ENCODE data around the gene CYGB. TPM values are rescaled to one million over a fixed set of nuclear protein-coding genes. Genes with fewer than 3 reads are reported as not detected.

Gene CYGB
- total and polyA plus RNA-seq, 2 of the 13 experiments (the other 11 are each of a cell fraction or from before 2014, with no cell fraction given) = 18.9 to 27.1 TPM

- TF ChIP-seq HNF4G (IDR thresholded peaks at IDR 0.05; ENCODE audit: borderline replicate concordance, low read depth, low read length) (no peak), HNF4G (CRISPR knock-in tag; IDR thresholded peaks at IDR 0.05; ENCODE audit: borderline replicate concordance, low read depth) (peak; percentile 16; the same call in 1 of the 2 replicates), ESRRA (CRISPR knock-in tag; IDR thresholded peaks at IDR 0.05; ENCODE audit: low read depth) (no peak), TSC22D2 (CRISPR knock-in tag; IDR thresholded peaks at IDR 0.05; ENCODE audit: borderline replicate concordance) (peak; percentile 88; the same call in 1 of the 2 replicates), NFKBIZ (CRISPR knock-in tag; IDR thresholded peaks at IDR 0.05) (no peak), HNF4A (CRISPR knock-in tag; IDR thresholded peaks at IDR 0.05) (peak; percentile 40), MLLT10 (CRISPR knock-in tag; IDR thresholded peaks at IDR 0.05) (no peak), TMF1 (CRISPR knock-in tag; IDR thresholded peaks at IDR 0.05; ENCODE audit: low read depth) (peak; percentile 62; the same call in 1 of the 2 replicates), EZH2 (conservative IDR thresholded peaks at IDR 0.05; ENCODE audit: low read depth, low read length) (no peak), TARDBP (CRISPR knock-in tag; IDR thresholded peaks at IDR 0.05) (0 out of 2 replicates have a peak, but pooled peaks have one; percentile 14), HOXA3 (CRISPR knock-in tag; IDR thresholded peaks at IDR 0.05) (peak; percentile 53; the same call in 1 of the 2 replicates), RBFOX2 (IDR thresholded peaks at IDR 0.05; ENCODE audit: low read depth, low read length) (0 out of 2 replicates have a peak, but pooled peaks have one; percentile 15), YY1 (IDR thresholded peaks at IDR 0.05; ENCODE audit: insufficient read depth, insufficient replicate concordance, low read depth, low read length) (peak; percentile 57), MEF2D (CRISPR knock-in tag; IDR thresholded peaks at IDR 0.05) (no peak), SOX6 (IDR thresholded peaks at IDR 0.05) (no peak), SOX6 (CRISPR knock-in tag; IDR thresholded peaks at IDR 0.05) (peak; percentile 64), TFDP2 (CRISPR knock-in tag; IDR thresholded peaks at IDR 0.05) (peak; percentile 42; the same call in 1 of the 2 replicates), ATF2 (CRISPR knock-in tag; IDR thresholded peaks at IDR 0.05) (0 out of 2 replicates have a peak, but pooled peaks have one; percentile 17), ZNF124 (CRISPR knock-in tag; IDR thresholded peaks at IDR 0.05) (peak; percentile 76; the same call in 1 of the 2 replicates), HNRNPLL (IDR thresholded peaks at IDR 0.05; ENCODE audit: low read depth, low read length, poor library complexity, severe bottlenecking) (peak; percentile 95), KDM4B (CRISPR knock-in tag; IDR thresholded peaks at IDR 0.05) (peak; percentile 41; the same call in 1 of the 2 replicates), ZNF879 (CRISPR knock-in tag; IDR thresholded peaks at IDR 0.05) (0 out of 2 replicates have a peak, but pooled peaks have one; percentile 53), NFKB2 (CRISPR knock-in tag; IDR thresholded peaks at IDR 0.05; ENCODE audit: borderline replicate concordance) (peak; percentile 35; the same call in 1 of the 2 replicates), ZNF121 (CRISPR knock-in tag; IDR thresholded peaks at IDR 0.05) (peak; percentile 68), ZNF792 (CRISPR knock-in tag; IDR thresholded peaks at IDR 0.05) (peak; percentile 76), ZNF512 (CRISPR knock-in tag; IDR thresholded peaks at IDR 0.05) (no peak), ZFX (CRISPR knock-in tag; IDR thresholded peaks at IDR 0.05; ENCODE audit: low read depth) (peak; percentile 56)
These were observed 48.4 kb upstream of the CYGB start, which contains the start of gene ST6GALNAC2 (continued) for GRCh38 chr17:76585649-76586593.
